Activated CD8-positive, alpha-beta T cell treated with anti-CD3 and anti-CD28 coated beads, Interleukin-2, amount 10 ng/mL, durations not matched to agents 7 days and 5 days (primary cell): ENCODE measurements around the gene KLHL2. TPM values are rescaled to one million over a fixed set of nuclear protein-coding genes. Genes with fewer than 3 reads are reported as not detected.
"Not testable (repeated sequence)": the region's sequence is repeated elsewhere in the genome, so short reads cannot be mapped to it uniquely, and the experiment has no call there.

Source experiments
- ATAC-seq: fragments of 150-1000 bp; cut with Tn5 transposase; one replicate; pipeline ENCODE4 v1.10.0; 2021; ENCODE audit warnings: moderate library complexity
- CTCF ChIA-PET: fragments of 350-600 bp; sonication (Branson Sonifier 250); formaldehyde crosslinking; loops from one replicate; lab custom pipeline; 2021; ENCODE audit warnings: antibody characterized with exemption; lab: Charles Lee
- POLR2A ChIA-PET: fragments of 350-600 bp; sonication (Branson Sonifier 250); formaldehyde crosslinking; loops from one replicate; lab custom pipeline; 2021; ENCODE audit warnings: antibody characterized with exemption; lab: Charles Lee
- DNase-seq: peaks from one replicate; pipeline ENCODE4 v3.0.0-alpha.2; 2020
- H3K27ac Mint-ChIP-seq: one replicate; pipeline ENCODE4 v1.8.0; 2021; ENCODE audit warnings: mild to moderate bottlenecking, mixed read lengths
- H3K27me3 Mint-ChIP-seq: one replicate; pipeline ENCODE4 v1.8.0; 2021; ENCODE audit warnings: low read depth, mixed read lengths
- H3K36me3 Mint-ChIP-seq: one replicate; pipeline ENCODE4 v1.8.0; 2021; ENCODE audit warnings: low read depth, mixed read lengths
- H3K4me1 Mint-ChIP-seq: one replicate; pipeline ENCODE4 v1.8.0; 2021; ENCODE audit warnings: low read depth, mixed read lengths
- H3K4me3 Mint-ChIP-seq: one replicate; pipeline ENCODE4 v1.8.0; 2021; ENCODE audit warnings: mild to moderate bottlenecking, mixed read lengths
- H3K9me3 Mint-ChIP-seq: one replicate; pipeline ENCODE4 v1.8.0; 2022; ENCODE audit warnings: mixed read lengths; ENCODE audit not compliant: insufficient read depth
- total RNA-seq, 2 experiments: library from RNA; stranded (reverse); gene quantifications; one replicate each; pipeline ENCODE4 v1.2.3, GENCODE V29; 2021

Gene KLHL2
- total RNA-seq, 2 experiments from 2014 or later = 32.9 to 36.4 TPM

DNA sequence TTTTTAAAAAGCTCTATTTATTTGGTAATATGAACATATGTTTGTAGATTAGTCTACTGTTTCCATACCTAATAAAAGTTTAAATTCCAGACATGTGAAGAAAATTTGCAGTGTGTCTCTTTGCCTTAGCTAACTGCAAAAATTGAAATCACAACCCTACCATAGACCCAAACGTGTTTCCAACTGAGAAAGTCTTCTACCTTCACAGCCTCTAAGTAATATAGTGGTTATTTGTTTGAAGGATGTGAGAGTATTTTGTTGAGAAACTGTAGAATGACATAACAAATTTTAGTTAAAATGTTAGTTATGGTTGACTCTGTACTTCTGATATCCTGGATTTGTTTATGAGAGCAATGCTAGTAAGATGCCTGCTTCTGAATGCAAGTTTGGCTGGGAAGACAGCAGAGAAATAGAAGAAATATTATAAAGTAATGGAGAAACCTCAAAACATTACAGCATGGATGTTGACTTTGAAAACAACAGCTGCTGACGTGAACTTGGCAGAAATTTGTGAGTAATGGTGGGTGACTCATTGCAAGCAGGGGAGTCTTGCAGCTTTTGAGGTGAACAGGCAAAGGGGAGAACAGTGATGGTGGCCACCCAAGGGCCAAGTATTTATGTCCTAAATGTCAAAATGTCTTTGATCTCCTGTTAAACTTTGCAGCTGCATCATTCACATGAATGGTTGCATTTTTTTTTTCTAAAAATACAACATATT is 7.8 kb downstream of the KLHL2 start:
- peak overlapping the region; percentile 43 for H3K4me3 Mint-ChIP-seq
- H3K27ac Mint-ChIP-seq = peak overlapping the region; percentile 40
- ATAC-seq (peak; percentile 82), DNase-seq (peak; percentile 48)
- H3K27me3 Mint-ChIP-seq, POLR2A ChIA-PET, H3K9me3 Mint-ChIP-seq: not testable (repeated sequence)
- CTCF ChIA-PET = interaction anchor here (0.7 to 1.1 kb wide), 2 partner anchors 102 to 255 kb away, joined by 3 read pairs; partner anchors contain the start of gene TMEM192
- peaks cover 72% of the 10 kb centered on the region for H3K4me1 Mint-ChIP-seq
- peaks cover 50% of the 10 kb centered on the region for H3K36me3 Mint-ChIP-seq

DNA sequence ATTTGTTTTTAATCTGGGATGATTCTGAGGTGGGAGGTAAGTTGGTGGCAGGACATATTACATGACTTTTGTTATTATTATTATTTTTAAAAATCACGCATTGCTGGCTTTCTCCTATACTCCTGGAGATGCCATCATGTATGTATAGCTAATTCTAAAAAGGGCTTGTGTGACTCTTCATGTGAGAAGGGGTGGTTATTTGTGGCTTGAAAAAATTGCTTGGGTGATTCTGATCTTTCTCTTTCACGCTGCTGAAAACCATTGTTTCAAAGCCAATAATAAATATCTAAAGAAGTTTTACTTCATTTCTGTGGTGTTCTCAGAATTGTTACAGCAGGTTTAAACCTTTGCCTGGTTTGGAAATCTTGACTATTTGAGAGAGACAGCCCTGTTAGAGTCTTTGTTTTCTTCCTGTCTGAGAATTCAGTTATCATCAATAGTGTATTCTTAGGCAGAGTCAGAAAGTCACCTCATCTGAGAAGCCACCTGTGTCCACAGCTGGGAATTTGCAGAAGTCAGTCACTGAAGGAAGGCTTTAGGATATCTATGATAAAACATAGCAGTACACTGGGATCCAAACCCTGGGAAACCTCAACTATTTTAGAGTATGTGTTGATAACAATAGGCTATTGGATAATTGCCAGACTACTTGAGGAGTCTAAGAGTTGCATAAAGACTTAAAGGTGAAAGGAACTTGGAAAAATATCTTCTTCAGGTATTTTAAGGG is 8.6 kb downstream of the KLHL2 start:
- ATAC-seq = peak; percentile 33
- peaks cover 67% of the 10 kb centered on the region for H3K4me1 Mint-ChIP-seq
- DNase-seq, POLR2A ChIA-PET, H3K27me3 Mint-ChIP-seq, H3K9me3 Mint-ChIP-seq: not testable (repeated sequence)
- CTCF ChIA-PET = interaction anchor here (0.7 kb wide), 1 partner anchor 255 kb away, joined by 3 read pairs; no protein-coding TSS in a partner anchor
- peak overlapping the region; percentile 43 for H3K4me3 Mint-ChIP-seq
- peak overlapping the region; percentile 44 for H3K27ac Mint-ChIP-seq
- H3K36me3 Mint-ChIP-seq = peaks cover 46% of the 10 kb centered on the region

DNA sequence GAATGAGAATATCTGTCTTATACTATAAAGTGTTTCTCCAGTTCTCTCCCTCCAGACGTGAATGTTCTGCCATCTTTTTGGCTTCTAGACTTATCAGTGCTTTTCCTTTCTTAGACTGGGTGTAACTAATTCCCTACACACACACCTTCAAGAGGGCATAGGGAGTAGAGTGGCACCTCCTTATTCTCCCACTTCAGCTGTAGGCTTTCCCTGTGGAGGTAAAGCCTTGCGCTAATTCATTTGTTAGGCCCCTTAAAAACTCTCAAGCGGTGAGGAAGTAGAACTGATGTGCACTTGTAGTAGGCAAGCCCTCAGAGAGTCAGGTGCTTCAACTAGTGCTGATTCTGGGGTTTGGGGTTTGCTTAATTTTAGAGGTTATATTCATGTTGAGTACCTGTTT is 10.0 kb downstream of the KLHL2 start:
- H3K36me3 Mint-ChIP-seq = peaks cover 56% of the 10 kb centered on the region
- ChIA-PET CTCF (no interaction called here), POLR2A (no interaction called here)
- no peak overlapping the region for H3K4me3 Mint-ChIP-seq
- DNase-seq = no peak
- H3K9me3 Mint-ChIP-seq = no peaks in the 10 kb centered on the region
- peak overlapping the region; percentile 50 for H3K27ac Mint-ChIP-seq
- ATAC-seq = no peak
- H3K27me3 Mint-ChIP-seq = no peaks in the 10 kb centered on the region
- H3K4me1 Mint-ChIP-seq = peaks cover 70% of the 10 kb centered on the region

DNA sequence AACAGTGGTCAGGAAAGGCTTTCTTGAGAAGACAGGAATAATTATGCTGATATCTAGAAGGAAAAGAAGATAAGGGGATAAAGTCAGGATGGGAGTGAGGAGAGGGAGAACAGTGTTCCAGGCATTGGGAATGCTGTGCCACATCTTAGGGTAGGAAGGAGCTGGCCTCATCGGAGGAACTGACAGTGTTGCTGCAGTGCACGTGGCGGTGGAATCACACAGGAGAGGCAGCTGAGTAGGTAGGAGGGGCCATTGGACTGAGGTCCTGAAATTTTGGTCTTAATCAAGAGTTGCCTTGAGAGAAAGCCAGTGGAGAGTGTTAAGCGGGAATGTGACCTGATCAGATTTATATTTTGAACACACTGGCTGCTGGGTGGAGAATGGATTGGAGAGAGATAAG is 13.9 kb downstream of the KLHL2 start:
- H3K9me3 Mint-ChIP-seq, DNase-seq, ATAC-seq, POLR2A ChIA-PET, CTCF ChIA-PET, H3K4me3 Mint-ChIP-seq, H3K27me3 Mint-ChIP-seq: not testable (repeated sequence)
- peaks cover 71% of the 10 kb centered on the region for H3K36me3 Mint-ChIP-seq
- peaks cover 57% of the 10 kb centered on the region for H3K4me1 Mint-ChIP-seq
- peak overlapping the region; percentile 82 for H3K27ac Mint-ChIP-seq

DNA sequence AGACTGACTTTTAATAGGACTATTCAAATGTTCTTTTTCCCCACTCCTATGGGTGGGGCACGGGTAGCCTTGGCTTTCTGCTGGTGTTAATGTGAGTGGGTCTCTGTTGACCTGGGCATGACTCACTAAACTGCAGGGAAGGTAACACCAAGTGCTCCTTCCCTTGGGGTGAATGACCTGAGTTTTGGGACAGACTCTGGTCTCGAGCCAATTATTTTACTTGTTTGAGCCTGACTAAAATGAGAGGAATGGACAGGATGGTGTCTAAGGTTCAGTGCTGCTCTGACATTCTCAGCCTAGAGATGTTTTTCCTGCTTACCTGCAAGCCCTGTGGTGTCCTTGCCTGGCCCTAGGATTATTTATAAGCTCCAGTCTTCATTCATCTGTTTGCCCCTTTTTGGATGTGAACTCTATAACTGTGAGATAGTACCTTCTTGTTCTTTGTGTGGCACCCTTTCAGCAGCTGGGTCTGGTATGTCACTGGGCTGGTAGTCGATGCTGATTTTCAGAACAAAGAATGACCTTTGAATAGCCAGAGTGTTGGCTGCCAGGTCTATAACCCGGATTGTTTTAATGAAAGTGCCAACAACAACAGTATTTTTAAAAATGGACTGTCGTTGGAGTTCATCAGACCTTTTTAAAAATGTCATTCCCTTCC is 14.8 kb downstream of the KLHL2 start:
- H3K9me3 Mint-ChIP-seq, H3K27me3 Mint-ChIP-seq, DNase-seq, POLR2A ChIA-PET, CTCF ChIA-PET: not testable (repeated sequence)
- Mint-ChIP-seq H3K27ac (peak overlapping the region; percentile 82), H3K36me3 (peaks cover 70% of the 10 kb centered on the region), H3K4me3 (peak overlapping the region; percentile 46), H3K4me1 (peaks cover 50% of the 10 kb centered on the region)
- ATAC-seq = peak; percentile 37

DNA sequence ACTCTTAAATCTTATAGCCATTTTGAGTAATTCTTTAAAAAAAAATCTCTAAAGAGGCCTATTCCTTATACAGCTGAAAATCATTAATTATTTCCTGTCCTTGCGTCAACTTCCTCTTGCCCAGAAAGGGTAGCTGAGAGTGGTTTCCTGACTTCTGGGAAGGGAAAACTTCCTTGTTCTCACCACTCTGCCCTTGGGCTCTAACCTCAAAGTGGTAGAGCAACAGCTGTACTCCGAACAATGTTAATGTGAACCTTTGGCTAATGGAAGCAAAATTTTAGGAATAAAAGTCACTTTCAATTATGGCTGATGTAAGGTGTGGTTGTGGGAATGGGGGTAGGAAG is 15.3 kb downstream of the KLHL2 start:
- H3K4me1 Mint-ChIP-seq = peaks cover 45% of the 10 kb centered on the region
- POLR2A ChIA-PET = no interaction called here
- peaks cover 69% of the 10 kb centered on the region for H3K36me3 Mint-ChIP-seq
- ATAC-seq = peak; percentile 51
- H3K4me3 Mint-ChIP-seq = peak overlapping the region; percentile 46
- H3K9me3 Mint-ChIP-seq = no peaks in the 10 kb centered on the region
- peak overlapping the region; percentile 82 for H3K27ac Mint-ChIP-seq
- CTCF ChIA-PET = no interaction called here
- H3K27me3 Mint-ChIP-seq = no peaks in the 10 kb centered on the region
- no peak for DNase-seq

DNA sequence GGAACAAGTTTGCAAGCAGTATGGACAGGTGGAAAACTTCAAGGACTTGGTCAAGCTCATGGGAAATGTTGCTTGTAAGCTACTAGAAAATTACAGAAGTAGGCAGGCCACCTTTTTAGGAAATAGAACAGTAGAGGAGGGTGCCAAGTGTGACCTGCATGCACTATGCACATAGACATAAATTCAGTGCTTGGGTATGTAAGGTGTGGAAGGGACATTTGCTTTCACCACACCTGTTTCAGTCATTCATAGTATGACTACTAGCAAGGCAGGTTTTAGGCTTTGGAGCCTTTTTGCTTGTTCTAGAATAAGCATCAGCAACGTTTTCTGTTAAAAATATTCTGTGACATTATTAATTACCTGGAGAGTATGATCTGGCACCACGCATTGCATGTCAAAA is 20.0 kb downstream of the KLHL2 start:
- POLR2A ChIA-PET, H3K4me3 Mint-ChIP-seq, H3K27me3 Mint-ChIP-seq, ATAC-seq, CTCF ChIA-PET, H3K9me3 Mint-ChIP-seq, DNase-seq, H3K27ac Mint-ChIP-seq: not testable (repeated sequence)
- Mint-ChIP-seq H3K36me3 (peaks cover 74% of the 10 kb centered on the region), H3K4me1 (peaks cover 51% of the 10 kb centered on the region)

DNA sequence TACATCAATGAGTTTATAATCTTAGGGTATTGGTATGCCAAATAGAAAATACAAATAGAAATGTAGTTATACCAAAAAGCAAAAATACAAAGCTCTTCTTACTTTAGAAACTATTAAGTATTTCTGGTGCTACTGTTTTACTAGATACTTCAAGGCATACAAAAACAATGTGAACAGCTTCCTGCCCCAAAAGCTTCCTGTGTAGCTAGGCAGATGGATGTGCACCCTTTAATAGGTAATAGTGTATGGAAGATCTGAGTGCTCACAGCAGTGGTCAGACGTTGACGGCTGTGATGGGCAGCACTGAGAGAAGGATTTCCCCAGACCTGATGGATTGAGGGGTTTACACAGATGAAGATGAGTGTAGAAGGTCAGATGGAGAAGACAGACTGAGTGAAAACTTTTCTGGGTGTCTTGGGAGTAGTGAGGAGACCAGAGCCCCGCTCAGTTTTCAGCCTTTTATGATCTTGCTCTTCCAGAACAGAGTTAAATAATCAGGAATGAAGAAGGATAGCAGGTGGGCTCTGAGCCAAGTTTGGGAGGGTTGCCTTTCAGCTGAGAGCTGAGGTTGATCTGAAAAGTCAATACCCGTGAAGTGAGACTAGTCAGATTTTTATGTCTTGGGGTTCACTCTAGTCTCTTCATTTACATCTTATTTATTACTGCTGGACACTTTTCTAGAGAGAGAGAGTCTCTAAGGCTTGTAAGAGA is 22.3 kb downstream of the KLHL2 start:
- DNase-seq, H3K9me3 Mint-ChIP-seq, POLR2A ChIA-PET, CTCF ChIA-PET, H3K27me3 Mint-ChIP-seq: not testable (repeated sequence)
- H3K4me3 Mint-ChIP-seq = peak overlapping the region; percentile 13
- peak; percentile 45 for ATAC-seq
- H3K4me1 Mint-ChIP-seq = peaks cover 52% of the 10 kb centered on the region
- peak overlapping the region; percentile 79 for H3K27ac Mint-ChIP-seq
- H3K36me3 Mint-ChIP-seq = peaks cover 69% of the 10 kb centered on the region

DNA sequence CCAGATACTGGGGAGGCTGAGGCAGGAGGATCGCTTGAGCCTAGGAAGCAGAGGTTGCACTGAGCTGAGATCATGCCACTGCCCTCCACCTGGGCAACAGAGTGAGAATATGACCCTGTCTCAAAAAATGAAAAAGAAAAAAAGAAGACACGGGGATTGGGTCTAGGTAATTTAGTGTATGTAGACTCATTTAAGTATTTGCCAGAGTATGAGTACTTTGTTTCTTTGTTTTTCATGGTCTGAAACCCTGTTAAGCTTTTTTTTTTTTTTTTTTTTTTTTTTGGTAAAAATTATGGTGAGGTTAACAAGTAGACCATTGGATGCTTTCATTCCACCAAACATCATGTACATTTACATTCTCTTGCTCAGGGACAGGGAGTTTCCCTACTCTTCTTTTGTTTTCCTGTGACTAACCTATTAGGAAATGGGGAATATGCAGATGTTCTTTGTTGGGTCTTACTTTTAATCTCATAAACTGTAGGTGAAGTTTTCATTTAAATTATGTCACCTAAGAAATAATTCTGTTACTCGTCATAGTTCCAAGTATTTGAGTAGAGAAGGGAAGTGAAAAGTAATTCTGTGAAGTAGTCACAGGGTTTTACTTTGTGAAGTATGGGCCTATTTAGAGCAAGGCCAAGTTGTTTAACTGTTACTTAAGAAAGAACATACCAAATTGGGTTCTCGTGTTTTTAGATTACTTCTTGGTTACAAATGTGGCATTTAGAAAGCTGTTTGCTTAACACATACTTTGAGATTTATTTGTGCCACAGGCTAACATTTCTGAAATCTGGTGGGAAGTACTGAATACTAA is 25.5 kb downstream of the KLHL2 start:
- peaks cover 59% of the 10 kb centered on the region for H3K36me3 Mint-ChIP-seq
- peaks cover 58% of the 10 kb centered on the region for H3K4me1 Mint-ChIP-seq
- H3K27me3 Mint-ChIP-seq, DNase-seq, CTCF ChIA-PET, POLR2A ChIA-PET, H3K9me3 Mint-ChIP-seq: not testable (repeated sequence)
- ATAC-seq = peak; percentile 58
- H3K4me3 Mint-ChIP-seq = peak overlapping the region; percentile 38
- peak overlapping the region; percentile 88 for H3K27ac Mint-ChIP-seq

DNA sequence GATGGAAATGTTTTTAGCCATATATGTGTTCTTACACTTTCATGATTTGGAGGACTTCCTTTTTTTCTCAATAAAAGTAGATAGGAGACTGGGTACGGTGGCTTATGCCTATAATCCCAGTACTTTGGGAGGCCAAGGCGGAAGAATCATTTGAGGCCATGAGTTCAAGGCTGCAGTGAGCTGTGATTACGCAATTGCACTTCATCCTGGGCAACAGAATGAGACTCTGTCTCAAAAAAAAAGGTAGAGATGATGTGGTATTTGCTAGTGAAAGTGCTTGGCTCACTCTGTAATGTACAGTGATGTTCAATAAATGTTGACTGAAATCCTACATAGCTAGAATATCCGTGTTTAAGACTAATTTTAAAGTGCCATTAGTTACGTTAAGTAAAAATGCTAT is 27.4 kb downstream of the KLHL2 start:
- DNase-seq (no peak), ATAC-seq (no peak)
- ChIA-PET CTCF (no interaction called here), POLR2A (interaction anchor here (0.8 kb wide), 1 partner anchor 92 kb away, joined by 3 read pairs; the partner anchor contains the start of gene MSMO1)
- Mint-ChIP-seq H3K4me3 (no peak overlapping the region), H3K36me3 (peaks cover 61% of the 10 kb centered on the region), H3K9me3 (no peaks in the 10 kb centered on the region), H3K27me3 (no peaks in the 10 kb centered on the region), H3K27ac (no peak overlapping the region), H3K4me1 (peaks cover 47% of the 10 kb centered on the region)

DNA sequence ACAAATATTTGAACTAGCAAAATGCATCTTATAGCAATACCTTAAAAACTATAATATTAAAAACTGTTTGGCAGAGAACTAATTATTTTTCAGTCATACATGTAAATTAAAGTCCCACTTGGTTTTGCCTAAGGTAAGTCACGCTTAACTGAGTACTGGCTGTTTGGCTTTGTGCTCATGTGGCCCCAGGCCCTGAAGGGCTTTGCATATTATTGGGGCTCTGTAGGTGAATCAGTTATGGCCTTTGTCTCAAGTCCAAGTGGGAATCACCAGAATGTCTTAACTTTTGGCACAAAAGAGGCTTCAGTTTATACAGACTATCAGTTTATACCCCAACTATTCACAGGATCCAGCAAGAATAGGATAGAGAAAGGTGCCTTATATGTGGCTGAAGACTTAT is 29.5 kb downstream of the KLHL2 start:
- H3K4me1 Mint-ChIP-seq = peaks cover 37% of the 10 kb centered on the region
- H3K27me3 Mint-ChIP-seq, H3K9me3 Mint-ChIP-seq, POLR2A ChIA-PET, CTCF ChIA-PET, DNase-seq, H3K27ac Mint-ChIP-seq, ATAC-seq, H3K4me3 Mint-ChIP-seq: not testable (repeated sequence)
- H3K36me3 Mint-ChIP-seq = peaks cover 56% of the 10 kb centered on the region
